ENCODE data around the gene F13B.
"Not testable (repeated sequence)": the region's sequence is repeated elsewhere in the genome, so short reads cannot be mapped to it uniquely, and the experiment has no call there.

The F13B gene, protein sequence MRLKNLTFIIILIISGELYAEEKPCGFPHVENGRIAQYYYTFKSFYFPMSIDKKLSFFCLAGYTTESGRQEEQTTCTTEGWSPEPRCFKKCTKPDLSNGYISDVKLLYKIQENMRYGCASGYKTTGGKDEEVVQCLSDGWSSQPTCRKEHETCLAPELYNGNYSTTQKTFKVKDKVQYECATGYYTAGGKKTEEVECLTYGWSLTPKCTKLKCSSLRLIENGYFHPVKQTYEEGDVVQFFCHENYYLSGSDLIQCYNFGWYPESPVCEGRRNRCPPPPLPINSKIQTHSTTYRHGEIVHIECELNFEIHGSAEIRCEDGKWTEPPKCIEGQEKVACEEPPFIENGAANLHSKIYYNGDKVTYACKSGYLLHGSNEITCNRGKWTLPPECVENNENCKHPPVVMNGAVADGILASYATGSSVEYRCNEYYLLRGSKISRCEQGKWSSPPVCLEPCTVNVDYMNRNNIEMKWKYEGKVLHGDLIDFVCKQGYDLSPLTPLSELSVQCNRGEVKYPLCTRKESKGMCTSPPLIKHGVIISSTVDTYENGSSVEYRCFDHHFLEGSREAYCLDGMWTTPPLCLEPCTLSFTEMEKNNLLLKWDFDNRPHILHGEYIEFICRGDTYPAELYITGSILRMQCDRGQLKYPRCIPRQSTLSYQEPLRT

DNA sequence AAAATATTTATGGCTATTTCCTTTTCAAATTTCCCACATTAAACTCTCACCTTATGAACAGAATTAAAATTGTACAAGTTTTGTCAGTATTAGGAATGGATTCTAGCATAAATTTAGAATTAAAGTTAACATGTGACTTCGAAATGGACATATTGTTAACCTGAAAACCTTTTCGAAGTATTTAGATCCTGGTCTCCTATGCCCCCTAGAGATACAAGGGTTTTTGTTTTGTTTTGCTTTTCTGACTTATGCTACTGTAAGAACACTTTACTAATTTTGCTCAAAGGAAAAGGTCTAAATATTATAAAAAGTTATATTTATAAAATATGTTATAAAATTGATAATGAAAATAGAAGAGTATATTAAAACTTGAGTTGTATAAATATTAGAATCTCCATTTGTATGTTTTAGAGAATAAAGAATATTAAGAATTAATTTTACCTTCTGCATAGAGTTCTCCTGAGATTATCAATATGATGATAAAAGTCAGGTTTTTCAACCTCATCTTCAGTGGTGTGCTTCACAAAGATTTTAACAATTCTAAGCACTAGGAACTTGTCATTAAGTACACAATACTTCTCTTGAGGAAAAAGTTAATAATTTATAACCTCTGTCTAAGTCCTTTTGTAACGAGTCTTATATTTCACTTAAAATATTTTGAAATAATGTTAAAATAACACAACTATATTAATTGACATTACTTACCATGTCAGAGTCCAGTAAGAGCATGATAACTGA is at the start of gene F13B:
TSS of gene F13B (minus strand) at position 542 of the 738 bp plus-strand sequence. CDS start at position 505, 37 bp downstream.
- DNase-seq: no peak

DNA sequence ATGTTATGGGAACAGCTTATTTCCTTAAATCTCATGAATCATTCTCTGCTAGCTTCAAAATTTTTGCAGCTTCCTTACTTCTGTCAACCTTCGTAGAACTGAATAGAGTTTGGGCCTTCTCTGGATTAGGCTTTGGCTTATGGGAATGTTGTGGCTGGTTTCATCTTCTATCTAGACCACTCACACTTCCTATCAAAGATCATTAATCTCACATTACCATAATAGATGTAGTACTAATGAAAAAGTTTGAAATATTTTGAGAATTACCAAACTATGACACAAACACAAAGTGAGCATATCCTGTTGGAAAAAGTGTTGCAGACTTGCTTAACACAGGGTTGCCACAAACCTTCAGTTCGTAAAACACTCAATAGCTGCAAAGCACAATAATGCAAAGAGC is 49.1 kb upstream of the F13B start:
- DNase-seq: no peak

DNA sequence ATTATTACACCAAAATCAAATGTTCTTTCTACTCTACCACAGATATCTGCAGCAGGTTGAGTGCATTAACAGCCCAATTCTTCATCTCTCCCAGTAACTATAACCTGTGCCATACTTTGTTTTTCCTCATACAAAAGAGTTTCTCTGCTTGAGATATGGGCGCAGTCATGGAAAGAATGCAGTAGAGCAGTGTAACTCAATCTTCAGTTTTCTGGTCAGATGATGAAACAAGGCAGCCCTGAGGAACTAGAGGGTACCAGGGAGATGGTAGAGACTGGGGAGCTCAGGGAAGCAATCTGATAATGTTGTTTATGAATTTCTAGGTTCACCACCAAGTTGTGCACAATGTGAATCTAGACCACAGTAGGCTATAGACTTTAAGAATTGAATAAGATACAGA is 39.8 kb upstream of the F13B start:
- DNase-seq: no peak

DNA sequence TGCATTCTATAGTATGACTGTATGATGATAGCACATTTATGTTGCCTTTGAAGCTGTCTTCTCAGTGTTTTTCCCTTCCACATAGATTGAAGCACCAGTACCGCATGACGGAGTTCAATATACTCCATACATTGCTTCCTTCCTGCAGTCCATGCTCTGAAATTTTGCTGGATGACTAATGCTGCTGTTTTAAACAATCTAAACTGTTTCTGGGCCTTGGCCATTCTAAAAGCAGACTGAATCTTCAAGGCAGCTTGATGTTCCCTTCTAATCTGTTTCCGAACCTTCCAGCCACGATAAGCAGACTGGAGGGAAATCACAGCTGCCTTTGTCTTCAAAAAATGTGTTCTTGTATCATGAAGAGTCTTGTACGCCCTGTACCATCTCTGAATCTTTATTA is 36.2 kb upstream of the F13B start:
- DNase-seq: no peak

DNA sequence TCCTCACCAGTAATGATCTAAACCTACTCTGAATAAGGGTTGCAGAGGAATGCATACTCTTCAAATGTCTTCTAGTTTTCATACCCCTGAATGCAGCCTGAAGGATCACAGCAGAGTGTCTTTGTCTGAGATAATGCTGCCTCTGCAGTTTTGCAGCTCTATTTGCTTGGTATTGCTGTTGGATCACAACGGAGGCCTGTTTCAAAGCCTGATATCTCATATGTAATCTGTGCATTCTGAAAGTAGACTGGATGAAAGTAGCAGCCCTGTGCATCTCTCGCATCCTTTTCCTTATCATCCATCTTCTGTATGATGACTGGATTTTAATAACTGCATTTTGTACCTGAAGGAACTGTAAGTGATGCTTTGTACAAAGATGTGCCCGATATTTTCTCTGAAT is 34.9 kb upstream of the F13B start:
- no peak for DNase-seq

DNA sequence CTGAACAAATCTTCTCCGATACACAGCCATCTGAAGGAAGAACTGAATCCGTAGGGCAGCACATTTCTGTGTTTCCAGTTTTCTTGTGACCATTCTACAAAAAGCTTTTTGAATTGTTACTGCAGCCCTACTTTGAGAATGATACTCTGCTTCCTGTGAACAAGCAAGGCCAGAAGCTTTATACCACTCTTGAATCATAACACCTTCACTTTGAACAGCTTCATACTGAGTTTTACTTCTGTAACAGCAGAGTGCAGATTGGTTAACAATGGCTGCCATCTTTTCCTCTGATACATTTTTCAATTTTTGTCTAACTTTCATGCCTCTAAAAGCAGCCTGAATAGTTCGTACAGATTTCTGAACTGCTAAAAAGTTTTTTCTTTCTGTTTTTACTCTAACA is 33.6 kb upstream of the F13B start:
- DNase-seq: no peak

DNA sequence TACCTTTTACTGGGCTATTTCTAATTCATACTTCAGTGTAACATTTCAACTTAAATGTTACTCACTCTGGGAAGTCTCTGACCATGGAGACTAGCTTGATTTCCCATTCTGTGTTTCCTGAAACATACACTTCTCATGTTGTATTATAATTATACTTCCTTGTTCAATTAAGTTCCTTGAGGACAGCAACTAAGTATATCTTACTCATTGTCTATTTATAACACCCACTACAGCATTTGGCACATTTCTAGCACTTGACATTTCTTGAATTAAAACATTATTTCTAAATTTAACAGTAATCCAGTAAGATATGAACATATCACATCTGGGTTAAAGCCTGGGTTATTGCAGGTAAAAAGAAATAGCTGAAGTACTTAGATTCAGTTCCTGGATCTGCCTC is 32.4 kb upstream of the F13B start:
- DNase-seq: no peak

DNA sequence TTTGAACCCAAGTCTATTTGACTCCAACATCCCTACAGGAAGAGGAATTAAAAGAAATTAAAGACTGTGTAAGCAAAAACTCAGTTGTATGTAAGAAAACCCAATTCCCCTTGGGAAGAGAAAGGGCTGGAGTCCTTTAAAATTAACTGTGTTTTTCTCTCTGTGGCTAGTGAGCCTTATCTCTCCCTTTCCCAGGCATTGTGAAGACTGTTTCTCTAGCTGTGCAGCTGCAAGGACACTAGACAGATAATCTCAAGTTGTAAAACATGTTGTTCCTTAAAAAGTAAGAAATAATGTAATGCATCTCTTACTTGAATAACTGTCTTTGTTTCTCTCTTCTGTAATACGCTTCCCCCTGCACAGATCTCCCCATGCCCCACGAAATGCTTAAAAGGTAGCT is 29.9 kb upstream of the F13B start:
- DNase-seq: not testable (repeated sequence)

DNA sequence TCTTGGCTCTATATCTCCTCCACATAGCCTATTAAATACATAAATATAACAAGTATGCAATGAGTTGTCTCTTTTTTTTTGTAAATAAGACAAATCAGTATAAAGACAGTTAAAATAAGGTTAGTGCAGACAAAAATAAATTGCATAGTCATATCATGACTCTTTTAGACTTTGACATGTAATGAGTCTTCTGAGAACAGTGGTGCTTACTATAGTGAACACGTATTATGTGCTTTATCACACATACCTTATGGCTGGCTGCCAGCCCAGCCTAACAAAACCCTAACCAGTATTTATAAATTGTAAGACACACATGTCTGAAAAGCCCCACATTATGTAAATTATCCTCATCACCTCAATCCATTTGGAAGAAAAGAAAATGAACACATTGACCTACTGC is 29.1 kb upstream of the F13B start:
- no peak for DNase-seq

DNA sequence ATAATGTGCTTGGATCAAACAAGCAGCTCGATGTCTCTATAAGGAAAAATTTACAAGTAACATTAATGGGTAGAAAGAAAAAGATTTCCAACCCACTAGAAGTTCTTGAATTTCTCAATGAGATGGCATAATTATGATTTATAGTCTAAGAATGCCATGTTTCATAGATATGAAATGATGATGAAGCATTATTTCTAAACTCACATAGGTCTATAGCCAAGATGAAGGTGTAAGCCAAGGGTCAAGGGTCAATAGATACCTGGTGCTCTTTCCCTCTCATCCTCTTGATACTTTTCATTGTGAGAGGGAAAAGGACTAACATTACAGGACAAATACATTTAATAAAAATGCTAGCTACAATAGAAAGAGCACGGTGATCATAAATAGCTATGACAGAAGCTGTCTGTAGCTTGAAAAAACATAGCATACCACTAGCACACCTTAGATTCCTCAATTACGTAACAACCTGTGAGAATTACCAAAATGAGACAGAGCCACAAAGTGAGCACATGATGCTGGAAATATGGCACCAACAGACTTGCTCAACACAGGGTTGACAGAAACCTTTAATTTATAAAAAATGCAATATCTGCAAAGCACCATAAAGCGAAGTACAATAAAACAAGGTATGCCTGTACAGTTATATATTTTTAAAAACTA is 26.3 kb upstream of the F13B start:
- no peak for DNase-seq

DNA sequence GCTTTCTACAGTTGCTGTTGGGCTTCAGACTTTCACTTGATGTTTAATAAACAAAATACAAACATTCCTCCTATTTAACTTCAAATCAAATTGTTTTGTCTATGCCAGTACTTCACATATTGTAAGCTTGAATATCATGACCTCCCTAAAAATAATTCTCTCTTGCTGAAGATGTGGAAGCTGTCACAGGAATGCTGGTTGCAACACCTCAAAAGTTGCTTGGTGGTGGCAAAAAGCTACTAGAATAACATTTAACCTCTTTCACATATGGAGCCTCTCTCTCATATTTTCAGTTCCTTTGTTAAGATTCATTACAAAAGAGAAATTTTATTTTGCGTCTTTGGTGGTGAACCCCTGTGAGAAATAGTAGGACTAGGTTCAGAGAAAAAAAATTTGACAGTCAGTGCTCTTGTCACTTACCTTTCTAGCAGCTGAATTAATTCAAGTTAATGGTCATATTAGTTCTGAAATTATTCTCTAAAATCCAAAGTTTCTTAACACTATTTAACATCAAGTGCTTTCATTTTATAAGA is 25.5 kb upstream of the F13B start:
- no peak for DNase-seq

DNA sequence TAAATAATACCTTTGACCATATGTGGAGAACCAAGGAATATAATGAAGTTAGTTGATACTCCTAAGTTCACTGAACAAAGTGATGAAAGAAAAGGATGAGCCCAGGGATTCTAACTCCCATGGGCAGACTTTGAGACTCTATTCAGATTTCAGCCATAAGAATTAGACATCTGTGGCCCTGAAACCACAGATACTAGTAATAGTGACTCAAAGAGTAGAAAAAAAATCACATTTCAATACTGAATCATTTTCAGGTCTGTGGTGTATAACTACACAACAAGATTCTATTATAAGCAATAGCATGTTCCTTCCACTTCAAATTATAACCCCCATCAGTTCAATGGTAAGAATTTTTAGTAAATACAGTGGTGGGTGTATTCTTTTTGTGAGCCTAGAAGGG is 16.4 kb upstream of the F13B start:
- no peak for DNase-seq

DNA sequence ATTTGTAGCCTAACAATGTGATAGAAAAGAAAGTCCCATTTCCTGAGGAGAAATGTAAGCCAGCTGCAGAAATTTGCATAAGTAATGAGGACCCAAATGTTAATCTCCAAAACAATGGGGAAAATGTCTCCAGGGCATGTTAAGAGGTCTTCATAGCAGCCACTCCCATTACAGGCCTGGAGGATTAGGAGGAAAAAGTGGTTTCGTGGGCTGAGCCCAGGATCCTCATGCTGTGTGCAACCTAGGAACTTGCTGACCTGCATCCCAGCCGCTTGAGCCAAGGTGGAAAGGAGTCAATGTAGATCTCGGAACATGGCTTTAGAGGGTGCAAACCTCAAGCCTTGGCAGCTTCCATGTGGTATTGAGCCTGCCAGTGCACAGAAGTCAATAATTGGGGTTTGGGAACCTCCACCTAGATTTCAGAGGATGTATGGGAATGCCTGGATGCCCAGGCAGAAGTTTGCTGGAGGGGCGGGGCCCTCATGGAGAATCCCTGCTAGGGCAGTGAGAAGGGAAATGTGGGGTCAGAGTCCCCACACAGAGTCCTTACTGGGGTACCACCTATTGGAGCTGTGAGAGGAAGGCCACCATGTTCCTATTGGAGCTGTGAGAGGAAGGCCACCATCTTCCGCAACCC is 14.2 kb upstream of the F13B start:
- DNase-seq: no peak

DNA sequence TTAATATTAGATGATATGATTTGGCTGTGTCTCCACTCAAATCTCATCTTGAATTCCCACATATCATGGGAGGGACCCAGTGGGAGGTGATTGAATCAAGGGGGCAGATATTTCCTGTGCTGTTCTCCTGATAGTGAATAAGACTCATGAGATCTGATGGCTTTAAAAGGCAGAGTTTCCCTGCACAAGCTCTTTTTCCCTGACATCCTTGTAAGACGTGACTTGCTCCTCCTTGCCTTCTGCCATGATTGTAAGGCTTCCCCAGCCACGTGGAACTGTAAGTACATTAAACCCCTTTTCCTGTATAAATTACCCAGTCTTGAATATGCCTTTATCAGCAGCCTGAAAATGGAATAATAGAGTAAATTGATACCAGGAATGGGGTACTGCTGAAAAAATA is 13.3 kb upstream of the F13B start:
- DNase-seq: no peak

DNA sequence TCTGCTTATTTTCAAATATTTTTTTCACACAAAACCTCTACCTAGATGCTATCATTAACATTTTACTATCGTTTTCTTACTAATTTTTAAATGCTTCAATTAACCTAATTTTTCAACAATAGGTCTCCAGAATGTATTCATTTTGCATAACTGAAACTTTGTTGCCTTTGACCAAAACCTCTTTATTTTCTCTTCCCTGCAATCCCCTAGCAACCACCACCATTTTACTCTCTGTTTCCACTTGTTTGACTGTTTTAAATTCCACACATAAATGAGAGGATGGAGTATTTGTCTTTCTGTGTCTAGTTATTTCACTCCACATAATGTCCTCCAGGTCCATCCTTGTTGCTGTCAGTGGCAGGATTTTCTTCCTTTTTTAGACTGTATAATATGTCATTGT is 9.5 kb upstream of the F13B start:
- DNase-seq: no peak

DNA sequence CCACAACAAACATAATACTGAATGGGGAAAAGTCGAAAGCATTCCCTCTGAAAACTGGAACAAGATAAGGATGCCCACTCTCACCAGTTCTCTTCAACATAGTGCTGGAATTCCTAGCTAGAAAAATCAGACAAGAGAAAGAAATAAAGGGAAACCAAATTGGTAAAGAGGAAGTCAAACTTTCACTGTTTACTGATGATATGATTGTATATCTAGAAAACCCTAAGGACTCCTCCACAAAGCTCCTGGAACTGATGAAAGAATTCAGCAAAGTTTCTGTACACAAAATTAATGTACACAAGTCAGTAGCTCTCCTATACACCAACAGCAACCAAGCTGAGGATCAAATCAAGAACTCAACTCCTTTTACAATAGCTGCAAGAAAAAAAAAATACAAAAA is 6.9 kb upstream of the F13B start:
- DNase-seq: no peak

DNA sequence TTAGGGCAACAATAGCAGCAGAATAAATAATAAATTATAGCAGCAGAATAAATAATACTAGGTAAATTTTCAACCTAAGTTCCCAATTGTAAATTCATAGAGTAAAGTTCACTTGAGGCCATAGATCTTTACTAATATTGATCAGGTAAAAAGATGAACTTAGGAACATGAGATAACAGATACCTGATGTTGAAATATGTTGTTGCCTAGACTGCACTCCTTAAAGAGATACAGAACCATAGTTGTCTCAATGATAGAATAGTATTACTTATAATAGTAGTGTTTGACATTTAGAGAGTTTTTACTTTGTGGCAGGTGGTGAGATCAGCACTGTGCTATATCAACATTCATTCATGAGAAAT is 378 bp upstream of the F13B start:
- no peak for DNase-seq

DNA sequence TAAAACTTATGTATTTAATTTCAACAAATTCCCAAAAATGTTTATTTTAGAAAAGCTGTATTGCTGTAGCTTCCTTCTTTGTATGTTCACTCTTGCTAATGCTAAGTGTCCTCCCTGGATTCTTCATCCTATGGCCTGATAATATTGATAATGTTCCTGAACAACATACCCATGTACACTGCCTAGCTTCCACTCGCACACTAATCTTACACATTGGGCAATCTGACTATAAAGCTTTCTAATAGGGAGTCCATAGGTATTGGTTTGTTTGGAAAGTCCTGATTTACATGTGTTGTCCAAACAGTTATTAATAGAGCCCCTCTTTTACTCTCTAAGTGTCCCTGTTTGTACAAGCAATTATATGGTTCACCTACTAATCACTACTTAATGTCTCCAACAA is 783 bp downstream of the F13B start:
- no peak for DNase-seq

DNA sequence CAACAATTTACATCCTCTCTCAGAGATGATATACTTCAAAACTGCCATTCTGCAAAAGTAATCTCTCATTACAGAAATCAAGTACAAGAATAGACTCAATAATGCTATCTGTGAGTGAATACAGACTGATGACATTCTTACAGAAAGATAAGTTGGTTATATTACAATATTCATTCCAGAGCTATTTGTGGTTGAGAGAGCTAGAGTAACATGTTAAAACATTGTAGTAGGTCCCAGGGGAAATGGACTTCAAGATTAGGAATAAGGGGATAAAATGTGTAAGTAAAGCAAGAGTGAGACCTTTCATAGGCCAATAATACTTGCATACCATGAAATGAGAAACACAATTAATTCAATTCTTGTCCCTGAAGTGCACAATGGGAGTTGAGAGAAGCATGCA is 1.5 kb downstream of the F13B start:
- DNase-seq: no peak

DNA sequence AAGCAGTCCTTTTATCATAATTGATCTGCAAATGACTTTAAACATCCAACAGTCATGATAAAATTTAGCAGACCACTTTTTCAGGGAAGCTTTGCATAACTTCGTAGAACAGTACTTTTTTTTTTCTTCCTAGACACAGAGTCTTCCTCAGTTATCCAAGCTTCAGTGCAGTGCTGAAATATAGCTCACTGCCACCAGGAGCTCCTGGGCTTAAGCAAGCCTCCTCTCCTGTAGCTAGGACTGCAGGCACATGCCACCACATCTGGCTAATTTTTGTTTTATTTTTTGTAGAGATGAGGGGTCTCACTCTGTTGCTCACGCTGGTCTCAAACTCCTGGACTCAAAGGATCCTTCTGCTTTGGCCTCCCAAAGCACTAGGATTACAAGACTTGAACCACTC is 3.8 kb downstream of the F13B start:
- no peak for DNase-seq

DNA sequence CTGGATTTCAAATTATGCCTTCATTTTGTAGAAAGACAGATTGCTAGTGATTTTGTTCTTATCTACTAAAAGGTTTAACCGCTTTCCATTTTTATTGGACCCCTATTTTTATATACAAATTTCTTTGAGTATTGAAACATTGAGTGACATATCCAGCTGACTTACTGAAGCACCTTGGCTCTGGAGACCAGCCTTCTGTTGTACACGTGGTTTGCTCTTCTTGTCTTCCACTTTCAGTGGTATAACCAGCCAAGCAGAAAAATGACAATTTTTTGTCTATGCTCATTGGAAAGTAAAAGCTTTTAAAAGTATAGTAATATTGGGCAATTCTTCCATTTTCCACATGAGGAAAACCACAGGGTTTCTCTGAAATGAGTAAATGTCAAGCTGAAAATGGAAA is 4.4 kb downstream of the F13B start:
- DNase-seq: no peak

DNA sequence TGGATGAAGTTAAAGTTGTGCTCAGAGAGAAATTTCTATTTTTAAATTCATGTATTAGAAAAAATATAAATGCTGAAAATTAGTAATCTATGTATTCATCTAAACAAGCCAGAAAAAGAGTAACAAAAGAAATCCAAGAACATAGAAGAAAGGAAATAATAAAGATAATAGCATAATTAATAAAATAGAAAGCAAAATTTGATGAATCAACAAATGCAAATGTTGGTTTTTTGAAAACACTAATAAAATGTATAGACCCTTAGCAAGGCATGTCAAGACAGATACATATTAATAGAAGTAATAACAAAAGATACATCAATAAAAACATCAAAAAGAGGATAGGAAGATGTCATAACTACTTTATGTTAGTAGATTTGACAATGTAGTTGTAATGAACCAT is 18.0 kb downstream of the F13B start:
- DNase-seq: no peak

Measured in right forelimb (tissue), 1 donor.